ENCODE results near the gene RFC5. TPM values are rescaled to one million over a fixed set of nuclear protein-coding genes. Genes with fewer than 3 reads are reported as not detected.
"Not testable (repeated sequence)": the region's sequence is repeated elsewhere in the genome, so short reads cannot be mapped to it uniquely, and the experiment has no call there.

The RFC5 gene
- total RNA-seq, 1 experiment from 2014 or later = 62.1 TPM

DNA sequence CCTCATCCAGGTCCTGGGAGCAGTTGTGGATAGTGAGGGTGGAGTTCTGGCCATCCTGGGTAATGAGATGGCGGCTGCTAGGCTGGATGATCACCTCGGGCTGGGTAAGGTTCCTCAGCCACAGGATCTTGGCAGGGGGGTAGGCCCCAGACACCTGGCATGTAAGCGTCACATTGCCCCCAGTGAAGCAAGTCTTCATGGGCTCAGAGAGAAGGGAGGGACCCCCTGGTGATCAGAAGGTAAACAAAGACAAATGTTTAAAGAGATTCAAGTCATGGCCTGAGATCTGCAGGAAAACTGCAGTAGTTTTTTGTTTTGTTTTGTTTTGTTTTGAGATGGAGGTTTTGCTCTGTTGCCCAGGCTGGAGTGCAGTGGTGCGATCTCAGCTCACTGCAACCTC, 57.3 kb downstream of the RFC5 start:
- BruUV-seq (replicated peaks) = no TSS peak
- Histone ChIP-seq H3K27me3 (replicated peaks; ENCODE audit: insufficient read depth, low read depth, low read length, poor library complexity) (no peaks in the 10 kb centered on the region), H3K27ac (ENCODE audit: low read depth, low read length, poor library complexity, severe bottlenecking) (no peak overlapping the region), H3K4me3 (ENCODE audit: low read depth, low read length, poor library complexity, severe bottlenecking) (no peak overlapping the region), H3K4me1 (ENCODE audit: insufficient read depth, low read length, poor library complexity, severe bottlenecking) (no peaks in the 10 kb centered on the region), H3K9me3 (ENCODE audit: low read depth, low read length, poor library complexity, severe bottlenecking) (no peaks in the 10 kb centered on the region), H3K36me3 (ENCODE audit: insufficient read depth, low read length, poor library complexity, severe bottlenecking) (no peaks in the 10 kb centered on the region)
- ChIA-PET CTCF (no interaction called here), POLR2A (ENCODE audit: low non-redundant PET) (no interaction called here)
- no peak for DNase-seq (ENCODE audit: low spot score)
- intact Hi-C loops (cut with micrococcal nuclease; ENCODE audit: unreplicated experiment) = no loop called here
- TF ChIP-seq, protein P1, sequence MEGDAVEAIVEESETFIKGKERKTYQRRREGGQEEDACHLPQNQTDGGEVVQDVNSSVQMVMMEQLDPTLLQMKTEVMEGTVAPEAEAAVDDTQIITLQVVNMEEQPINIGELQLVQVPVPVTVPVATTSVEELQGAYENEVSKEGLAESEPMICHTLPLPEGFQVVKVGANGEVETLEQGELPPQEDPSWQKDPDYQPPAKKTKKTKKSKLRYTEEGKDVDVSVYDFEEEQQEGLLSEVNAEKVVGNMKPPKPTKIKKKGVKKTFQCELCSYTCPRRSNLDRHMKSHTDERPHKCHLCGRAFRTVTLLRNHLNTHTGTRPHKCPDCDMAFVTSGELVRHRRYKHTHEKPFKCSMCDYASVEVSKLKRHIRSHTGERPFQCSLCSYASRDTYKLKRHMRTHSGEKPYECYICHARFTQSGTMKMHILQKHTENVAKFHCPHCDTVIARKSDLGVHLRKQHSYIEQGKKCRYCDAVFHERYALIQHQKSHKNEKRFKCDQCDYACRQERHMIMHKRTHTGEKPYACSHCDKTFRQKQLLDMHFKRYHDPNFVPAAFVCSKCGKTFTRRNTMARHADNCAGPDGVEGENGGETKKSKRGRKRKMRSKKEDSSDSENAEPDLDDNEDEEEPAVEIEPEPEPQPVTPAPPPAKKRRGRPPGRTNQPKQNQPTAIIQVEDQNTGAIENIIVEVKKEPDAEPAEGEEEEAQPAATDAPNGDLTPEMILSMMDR (conservative IDR thresholded peaks at IDR 0.05; ENCODE audit: low read depth, low read length) = no peak
- no peak for TF ChIP-seq EZH2 (IDR thresholded peaks at IDR 0.05; ENCODE audit: borderline replicate concordance, low read depth, low read length, poor library complexity, severe bottlenecking)

DNA sequence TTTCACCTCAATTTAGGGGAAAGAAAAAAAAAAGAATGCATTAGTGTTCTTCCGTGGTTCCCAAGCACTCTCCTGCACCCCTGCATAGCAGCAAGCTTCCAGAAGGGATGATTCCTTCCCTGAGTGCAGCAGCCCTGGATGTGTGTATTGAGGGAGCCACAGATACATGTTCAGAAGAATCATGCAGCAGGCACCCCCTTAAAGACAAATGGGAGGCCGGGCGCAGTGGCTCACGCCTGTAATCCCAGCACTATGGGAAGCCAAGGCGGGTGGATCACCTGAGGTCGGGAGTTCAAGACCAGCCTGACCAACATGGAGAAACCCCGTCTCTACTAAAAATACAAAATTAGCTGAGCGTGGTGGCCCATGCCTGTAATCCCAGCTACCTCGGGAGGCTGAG, 65.0 kb downstream of the RFC5 start:
- intact Hi-C loops (cut with micrococcal nuclease; ENCODE audit: unreplicated experiment); H3K27ac ChIP-seq (ENCODE audit: low read depth, low read length, poor library complexity, severe bottlenecking); H3K4me3 ChIP-seq (ENCODE audit: low read depth, low read length, poor library complexity, severe bottlenecking); H3K36me3 ChIP-seq (ENCODE audit: insufficient read depth, low read length, poor library complexity, severe bottlenecking); H3K9me3 ChIP-seq (ENCODE audit: low read depth, low read length, poor library complexity, severe bottlenecking); POLR2A ChIA-PET (ENCODE audit: low non-redundant PET); H3K4me1 ChIP-seq (ENCODE audit: insufficient read depth, low read length, poor library complexity, severe bottlenecking); CTCF ChIA-PET; H3K27me3 ChIP-seq (replicated peaks; ENCODE audit: insufficient read depth, low read depth, low read length, poor library complexity); BruUV-seq (replicated peaks); DNase-seq (ENCODE audit: low spot score): not testable (repeated sequence)

Other genes with a start within 250 kb of the RFC5 start
- gene KSR2, start 47.7 kb upstream of the RFC5 start, total RNA-seq (2021) = 0.02 TPM in 1 of 2 replicates, not detected in the other
- 97.9 and 122 TPM in 2 replicates for gene WSB2, start 44.5 kb downstream of the RFC5 start, total RNA-seq (2021)
- gene VSIG10, start 87.3 kb downstream of the RFC5 start, total RNA-seq (2021) = 7.7 and 9.9 TPM in 2 replicates
- 312 TPM in 2 replicates for gene PEBP1, start 119.4 kb downstream of the RFC5 start, total RNA-seq (2021)